ENCODE measurements around the gene CCL4L2. TPM values are rescaled to one million over a fixed set of nuclear protein-coding genes. Genes with fewer than 3 reads are reported as not detected.
"Not testable (repeated sequence)": the region's sequence is repeated elsewhere in the genome, so short reads cannot be mapped to it uniquely, and the experiment has no call there.

The CCL4L2 gene
- total RNA-seq, 1 donor from 2014 or later: not detected

DNA sequence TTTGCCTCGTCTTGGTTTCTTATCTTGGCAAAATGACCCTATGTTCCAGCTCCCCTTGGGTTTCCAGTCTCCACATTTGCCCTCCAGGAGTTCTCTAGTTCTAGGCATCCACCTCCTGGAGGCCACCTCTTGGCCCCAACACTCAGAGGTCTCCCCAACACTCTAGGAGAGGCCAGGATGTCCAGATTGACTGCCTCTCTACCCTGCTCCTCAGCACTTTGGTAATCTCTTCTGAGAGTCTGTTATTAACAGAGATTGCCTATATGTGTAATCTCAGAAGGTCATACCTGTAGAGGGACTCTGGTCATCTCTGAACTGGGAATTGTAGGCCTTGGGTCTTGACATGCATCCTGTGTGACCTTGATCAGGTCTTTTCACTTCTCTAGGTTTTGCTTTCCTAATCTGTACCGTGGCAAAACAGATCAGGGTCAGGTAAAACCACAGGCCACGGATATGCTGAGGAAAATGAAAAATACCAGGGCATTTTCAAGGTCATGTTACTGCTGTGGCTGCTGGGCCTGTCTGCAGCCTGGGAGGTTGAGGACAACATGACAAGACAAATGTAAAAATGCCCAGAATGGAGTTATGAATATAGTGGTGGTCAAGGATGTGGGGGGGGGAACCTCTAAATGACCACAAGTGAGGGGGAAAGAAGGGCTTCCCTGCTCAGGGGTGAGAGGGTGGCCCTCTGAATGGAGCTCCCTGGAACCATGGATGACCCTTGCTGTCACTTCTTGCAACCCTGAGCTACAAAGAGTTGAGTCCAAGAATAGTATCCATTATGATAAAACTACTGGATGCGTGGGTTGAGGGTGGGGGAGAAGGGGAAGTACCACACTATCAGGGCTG is 5.0 kb upstream of the CCL4L2 start:
- Mint-ChIP-seq H3K27me3 (ENCODE audit: unreplicated experiment) (peaks cover 29% of the 10 kb centered on the region), H3K27ac (ENCODE audit: unreplicated experiment) (no peak overlapping the region), H3K4me1 (ENCODE audit: unreplicated experiment) (no peaks in the 10 kb centered on the region), H3K4me3 (ENCODE audit: unreplicated experiment) (no peak overlapping the region), H3K9me3 (ENCODE audit: unreplicated experiment) (no peaks in the 10 kb centered on the region), H3K36me3 (ENCODE audit: unreplicated experiment) (no peaks in the 10 kb centered on the region)
- no peak for DNase-seq (ENCODE audit: extremely low spot score, unreplicated experiment)
- TF ChIP-seq, protein P1, sequence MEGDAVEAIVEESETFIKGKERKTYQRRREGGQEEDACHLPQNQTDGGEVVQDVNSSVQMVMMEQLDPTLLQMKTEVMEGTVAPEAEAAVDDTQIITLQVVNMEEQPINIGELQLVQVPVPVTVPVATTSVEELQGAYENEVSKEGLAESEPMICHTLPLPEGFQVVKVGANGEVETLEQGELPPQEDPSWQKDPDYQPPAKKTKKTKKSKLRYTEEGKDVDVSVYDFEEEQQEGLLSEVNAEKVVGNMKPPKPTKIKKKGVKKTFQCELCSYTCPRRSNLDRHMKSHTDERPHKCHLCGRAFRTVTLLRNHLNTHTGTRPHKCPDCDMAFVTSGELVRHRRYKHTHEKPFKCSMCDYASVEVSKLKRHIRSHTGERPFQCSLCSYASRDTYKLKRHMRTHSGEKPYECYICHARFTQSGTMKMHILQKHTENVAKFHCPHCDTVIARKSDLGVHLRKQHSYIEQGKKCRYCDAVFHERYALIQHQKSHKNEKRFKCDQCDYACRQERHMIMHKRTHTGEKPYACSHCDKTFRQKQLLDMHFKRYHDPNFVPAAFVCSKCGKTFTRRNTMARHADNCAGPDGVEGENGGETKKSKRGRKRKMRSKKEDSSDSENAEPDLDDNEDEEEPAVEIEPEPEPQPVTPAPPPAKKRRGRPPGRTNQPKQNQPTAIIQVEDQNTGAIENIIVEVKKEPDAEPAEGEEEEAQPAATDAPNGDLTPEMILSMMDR (IDR thresholded peaks at IDR 0.05): no peak

DNA sequence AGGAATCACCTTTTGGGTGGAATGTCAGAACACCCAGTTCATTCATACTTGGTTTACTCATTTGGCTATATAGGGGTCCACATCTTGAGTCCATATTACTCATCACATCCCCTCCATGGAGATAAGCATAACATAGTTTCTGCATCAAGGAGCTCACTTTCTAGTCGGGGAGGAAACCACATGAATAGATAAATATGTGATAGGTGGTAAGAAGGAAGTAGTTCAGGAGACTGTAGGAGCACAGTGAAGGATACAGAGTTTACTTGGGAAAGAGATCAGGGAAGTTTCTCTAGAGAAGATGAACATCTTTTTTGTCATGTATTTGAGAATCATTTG is 4.4 kb upstream of the CCL4L2 start:
- peaks cover 29% of the 10 kb centered on the region for H3K27me3 Mint-ChIP-seq (ENCODE audit: unreplicated experiment)
- not testable (repeated sequence) for H3K36me3 Mint-ChIP-seq (ENCODE audit: unreplicated experiment); H3K4me3 Mint-ChIP-seq (ENCODE audit: unreplicated experiment); H3K4me1 Mint-ChIP-seq (ENCODE audit: unreplicated experiment); H3K9me3 Mint-ChIP-seq (ENCODE audit: unreplicated experiment); H3K27ac Mint-ChIP-seq (ENCODE audit: unreplicated experiment); DNase-seq (ENCODE audit: extremely low spot score, unreplicated experiment)

DNA sequence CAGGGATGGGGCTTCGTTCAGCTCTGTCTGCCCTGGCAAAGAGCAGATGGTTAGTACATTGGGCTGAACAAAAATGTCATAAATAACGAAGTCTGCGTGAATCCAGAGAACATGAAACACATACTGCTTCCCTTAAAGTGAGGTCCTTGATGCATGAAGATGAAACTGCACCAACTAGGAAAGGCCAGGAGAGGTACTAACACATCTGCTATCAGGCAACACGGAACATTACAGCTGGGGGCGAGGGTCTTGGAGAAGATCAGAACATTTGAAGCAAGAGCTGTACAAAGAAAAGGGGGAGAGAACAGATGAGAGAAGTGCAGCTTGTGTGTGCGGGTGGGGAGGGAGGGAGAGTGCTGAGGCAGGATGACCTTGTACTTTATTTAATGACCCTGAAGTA is 3.5 kb upstream of the CCL4L2 start:
- not testable (repeated sequence) for H3K9me3 Mint-ChIP-seq (ENCODE audit: unreplicated experiment); DNase-seq (ENCODE audit: extremely low spot score, unreplicated experiment); H3K36me3 Mint-ChIP-seq (ENCODE audit: unreplicated experiment); H3K27ac Mint-ChIP-seq (ENCODE audit: unreplicated experiment); H3K4me1 Mint-ChIP-seq (ENCODE audit: unreplicated experiment); H3K4me3 Mint-ChIP-seq (ENCODE audit: unreplicated experiment)
- H3K27me3 Mint-ChIP-seq (ENCODE audit: unreplicated experiment): peaks cover 28% of the 10 kb centered on the region

DNA sequence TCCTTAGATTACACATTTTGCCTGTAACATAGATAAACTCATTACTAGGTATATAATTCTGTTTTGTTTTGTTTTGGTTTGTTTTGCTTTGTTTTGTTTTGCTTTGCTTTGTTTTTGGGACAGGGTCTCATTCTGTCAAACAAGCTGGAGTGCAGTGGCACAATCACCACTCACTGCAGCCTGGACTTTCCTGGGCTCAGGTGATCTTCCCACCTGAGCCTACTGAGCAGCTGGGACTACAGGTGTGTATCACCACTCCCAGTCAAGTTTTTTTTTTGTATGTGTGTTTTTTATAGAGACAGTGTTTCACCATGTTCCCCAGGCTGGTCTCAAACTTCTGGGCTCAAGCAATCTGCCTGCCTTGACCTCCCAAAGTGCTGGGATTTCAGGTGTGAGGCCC is 1.3 kb upstream of the CCL4L2 start:
- Mint-ChIP-seq H3K27me3 (ENCODE audit: unreplicated experiment) (peaks cover 37% of the 10 kb centered on the region), H3K4me3 (ENCODE audit: unreplicated experiment) (no peak overlapping the region), H3K36me3 (ENCODE audit: unreplicated experiment) (no peaks in the 10 kb centered on the region)

DNA sequence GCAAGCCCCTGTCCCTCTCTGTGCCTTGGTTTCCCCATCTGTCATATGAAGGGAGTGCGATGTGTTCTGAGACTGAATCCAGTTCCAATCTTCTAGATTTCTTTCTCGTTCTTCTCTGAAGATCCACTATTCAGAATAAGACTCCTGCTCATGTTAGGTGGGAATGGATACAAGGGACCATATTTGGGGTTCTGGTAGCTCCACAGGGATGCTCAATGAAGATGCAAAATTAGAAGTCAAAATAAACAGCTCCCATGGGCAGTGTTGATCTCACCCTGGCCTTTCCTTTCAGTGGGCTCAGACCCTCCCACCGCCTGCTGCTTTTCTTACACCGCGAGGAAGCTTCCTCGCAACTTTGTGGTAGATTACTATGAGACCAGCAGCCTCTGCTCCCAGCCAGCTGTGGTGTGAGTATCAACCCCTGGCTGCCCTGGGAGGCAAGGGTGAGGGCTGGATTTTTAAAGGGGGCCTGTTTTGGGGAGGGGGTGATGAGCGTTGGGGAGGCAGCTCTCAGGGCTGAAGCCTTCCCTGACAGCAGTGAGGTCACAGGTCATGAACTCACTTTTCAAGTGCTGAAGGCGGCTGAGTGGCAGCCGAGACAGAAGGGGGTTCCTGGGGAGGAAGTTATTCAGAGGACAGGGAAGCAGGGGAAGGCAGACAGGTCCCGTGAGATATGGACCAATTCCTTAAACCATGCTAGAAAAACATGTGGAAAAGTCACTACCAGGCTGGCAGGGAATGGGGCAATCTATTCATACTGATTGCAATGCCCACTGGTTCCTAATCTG is 815 bp downstream of the CCL4L2 start:
- not testable (repeated sequence) for H3K9me3 Mint-ChIP-seq (ENCODE audit: unreplicated experiment); H3K36me3 Mint-ChIP-seq (ENCODE audit: unreplicated experiment); DNase-seq (ENCODE audit: extremely low spot score, unreplicated experiment); H3K4me3 Mint-ChIP-seq (ENCODE audit: unreplicated experiment); H3K27ac Mint-ChIP-seq (ENCODE audit: unreplicated experiment); H3K4me1 Mint-ChIP-seq (ENCODE audit: unreplicated experiment)
- peaks cover 36% of the 10 kb centered on the region for H3K27me3 Mint-ChIP-seq (ENCODE audit: unreplicated experiment)

More for the DNA sequence above, 1.3 kb upstream of the CCL4L2 start:
- TF ChIP-seq, protein P1 (IDR thresholded peaks at IDR 0.05): no peak
- DNase-seq (ENCODE audit: extremely low spot score, unreplicated experiment): no peak
- Mint-ChIP-seq H3K9me3 (ENCODE audit: unreplicated experiment) (no peaks in the 10 kb centered on the region), H3K4me1 (ENCODE audit: unreplicated experiment) (no peaks in the 10 kb centered on the region), H3K27ac (ENCODE audit: unreplicated experiment) (no peak overlapping the region)

DNA sequence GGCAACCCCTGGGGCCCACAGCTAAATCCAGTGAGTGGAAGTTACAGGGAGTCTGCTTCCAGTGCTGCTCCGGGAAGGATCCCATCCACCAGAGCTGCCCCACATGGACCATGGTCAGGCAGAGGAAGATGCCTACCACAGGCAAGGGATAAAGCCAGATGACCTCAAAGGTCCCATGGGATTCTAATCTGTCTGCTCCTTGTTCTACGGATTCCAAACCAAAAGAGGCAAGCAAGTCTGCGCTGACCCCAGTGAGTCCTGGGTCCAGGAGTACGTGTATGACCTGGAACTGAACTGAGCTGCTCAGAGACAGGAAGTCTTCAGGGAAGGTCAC is 1.4 kb downstream of the CCL4L2 start:
- H3K9me3 Mint-ChIP-seq (ENCODE audit: unreplicated experiment): no peaks in the 10 kb centered on the region
- TF ChIP-seq, protein P1 (IDR thresholded peaks at IDR 0.05): no peak
- DNase-seq (ENCODE audit: extremely low spot score, unreplicated experiment): no peak
- H3K27ac Mint-ChIP-seq (ENCODE audit: unreplicated experiment): no peak overlapping the region
- no peaks in the 10 kb centered on the region for H3K4me1 Mint-ChIP-seq (ENCODE audit: unreplicated experiment)
- peaks cover 31% of the 10 kb centered on the region for H3K27me3 Mint-ChIP-seq (ENCODE audit: unreplicated experiment)
- no peak overlapping the region for H3K4me3 Mint-ChIP-seq (ENCODE audit: unreplicated experiment)
- no peaks in the 10 kb centered on the region for H3K36me3 Mint-ChIP-seq (ENCODE audit: unreplicated experiment)

Measured in osteocyte (in vitro differentiated cells).